GM12892 (cell line): Measurements from ENCODE around the gene ALKBH3. TPM values are rescaled to one million over a fixed set of nuclear protein-coding genes. Genes with fewer than 3 reads are reported as not detected.

ENCODE experiments used
- DNase-seq: peaks from one replicate; pipeline ENCODE4 v3.0.0; 2011; ENCODE audit not compliant: insufficient read length
- FAIRE-seq: peaks from 2 replicates; lab custom pipeline; 2011; peaks lifted over from hg19 to GRCh38; lab: Jason Lieb, UNC
- POLR2A ChIP-seq: IDR thresholded peaks from 2 replicates; pipeline ENCODE4 v1.6.1; 2011; ENCODE audit warnings: low read depth, low read length, control low read depth
- POLR2AphosphoS5 ChIP-seq: IDR thresholded peaks from 2 replicates; pipeline ENCODE4 v1.6.1; 2011; ENCODE audit warnings: low read depth, low read length, control low read depth
- TAF1 ChIP-seq: IDR thresholded peaks from 2 replicates; pipeline ENCODE4 v1.6.1; 2011; ENCODE audit warnings: low read depth, mild to moderate bottlenecking, control low read depth, low read length, borderline replicate concordance
- polyA plus RNA-seq: library from polyadenylated mRNA; unstranded; fragments of >200 nt; gene quantifications from one replicate; pipeline ENCODE4 v1.2.1, GENCODE V29; 2012; ENCODE audit warnings: missing spikeins, inconsistent platforms; ENCODE audit not compliant: missing spikeins

The ALKBH3 gene
- polyA plus RNA-seq = 36.3 TPM

- peak; percentile 99 for FAIRE-seq
Measured at GRCh38 chr11:43880640-43881159, at the start of gene ALKBH3. ALKBH3 (plus strand) TSS chr11:43880831; CDS start chr11:43882653, 1,822 bp downstream.

GRCh38 chr11:43830928-43831440, 49.6 kb upstream of the ALKBH3 start:
- no peak for FAIRE-seq
- TF ChIP-seq TAF1 (no peak), POLR2A (no peak), POLR2AphosphoS5 (no peak)
- DNase-seq = no peak

More at GRCh38 chr11:43880640-43881159, at the start of gene ALKBH3:
- peak; percentile 76 for TF ChIP-seq TAF1
- peak; percentile 76 for TF ChIP-seq POLR2AphosphoS5
- TF ChIP-seq POLR2A = peak; percentile 79
- peak; percentile 64 for DNase-seq

DNA sequence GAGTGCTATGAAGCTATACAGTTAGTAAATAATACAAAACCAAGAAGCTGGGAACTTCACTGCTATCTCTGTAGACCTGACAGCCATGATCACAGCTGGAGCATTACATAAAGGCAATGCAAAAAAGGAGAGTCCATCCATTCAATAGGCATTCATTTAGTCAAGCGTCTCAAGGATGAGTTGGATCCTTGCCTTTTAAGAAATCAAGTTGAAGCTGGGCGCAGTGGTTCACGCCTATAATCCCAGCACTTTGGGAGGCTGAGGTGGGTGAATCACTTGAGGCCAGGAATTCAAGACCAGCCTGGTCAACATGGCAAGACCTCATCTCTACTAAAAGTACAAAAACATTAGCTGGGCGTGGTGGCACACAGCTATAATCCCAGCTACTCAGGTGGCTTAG, 48.1 kb upstream of the ALKBH3 start:
- TF ChIP-seq POLR2A = no peak
- TF ChIP-seq POLR2AphosphoS5 = no peak
- no peak for TF ChIP-seq TAF1
- FAIRE-seq = no peak
- no peak for DNase-seq

DNA sequence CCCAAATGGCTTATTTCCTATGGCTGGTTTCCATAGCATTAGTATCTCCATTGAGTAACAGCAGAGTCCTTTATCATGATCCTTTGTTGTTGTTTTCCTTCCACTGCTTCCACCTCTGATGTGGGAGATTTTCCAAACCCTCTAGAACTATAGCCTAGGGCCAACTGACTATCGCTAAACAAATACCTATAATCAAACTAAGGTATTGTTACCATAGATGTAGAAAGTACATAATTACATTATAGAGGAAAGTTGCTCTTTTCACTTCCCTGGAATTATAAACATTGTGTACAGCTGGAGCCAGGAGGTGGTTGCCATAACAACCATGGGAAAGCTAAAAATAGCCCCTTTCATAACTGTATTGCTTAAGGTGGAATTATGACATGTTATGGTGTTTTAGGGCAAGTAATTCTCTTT, 47.0 kb upstream of the ALKBH3 start:
- TF ChIP-seq TAF1 (no peak), POLR2AphosphoS5 (no peak), POLR2A (no peak)
- DNase-seq (no peak), FAIRE-seq (no peak)

DNA sequence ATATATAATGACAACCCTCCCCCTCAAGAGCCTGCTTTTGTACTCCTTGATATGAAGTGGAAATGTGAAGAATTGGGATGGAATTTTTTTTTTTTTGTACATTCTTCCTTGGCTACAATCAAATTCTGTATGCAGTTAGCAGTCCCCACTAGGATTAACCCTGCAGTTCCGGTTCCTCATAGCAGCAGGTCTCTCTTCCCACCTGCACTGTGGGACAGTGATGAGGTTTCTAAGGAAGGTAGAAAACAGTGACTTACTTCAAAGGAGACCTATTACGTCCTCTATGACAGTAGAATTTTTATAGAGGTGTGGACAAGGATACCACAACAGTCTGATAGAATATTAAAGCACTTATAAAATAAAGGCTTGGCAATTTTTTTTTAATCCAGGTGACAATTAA, 46.3 kb upstream of the ALKBH3 start:
- FAIRE-seq (peak; percentile 38), DNase-seq (no peak)
- TF ChIP-seq POLR2A (no peak), POLR2AphosphoS5 (no peak), TAF1 (no peak)

DNA sequence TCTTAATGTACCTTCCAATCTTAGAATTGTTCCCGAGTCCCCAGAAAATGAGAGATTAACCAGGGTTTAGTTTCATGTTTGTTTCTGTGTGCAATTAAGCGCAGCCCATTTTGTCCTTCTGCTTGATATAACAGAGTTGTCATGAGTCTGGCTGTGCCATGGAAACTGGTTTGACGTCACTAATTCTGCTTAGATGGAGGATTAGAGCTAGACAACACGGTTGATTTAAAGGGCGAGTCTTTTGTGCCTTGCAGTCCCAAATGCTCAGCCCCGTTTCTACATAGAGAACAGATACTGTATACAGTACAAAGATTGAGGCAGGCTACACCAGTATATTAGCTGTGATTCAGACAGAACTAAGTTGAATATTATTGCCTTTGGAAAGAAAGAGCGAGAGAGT, 45.5 kb upstream of the ALKBH3 start:
- DNase-seq (no peak), FAIRE-seq (peak; percentile 81)
- no peak for TF ChIP-seq POLR2A
- no peak for TF ChIP-seq TAF1
- no peak for TF ChIP-seq POLR2AphosphoS5

- peak; percentile 53 for FAIRE-seq
- no peak for TF ChIP-seq POLR2A
- TF ChIP-seq TAF1 = no peak
- TF ChIP-seq POLR2AphosphoS5 = no peak
- no peak for DNase-seq
Measured at GRCh38 chr11:43837879-43838278, 42.8 kb upstream of the ALKBH3 start.

- TF ChIP-seq POLR2AphosphoS5 (no peak), TAF1 (no peak), POLR2A (no peak)
- no peak for DNase-seq
- FAIRE-seq = no peak
Measured at GRCh38 chr11:43842021-43842420, 38.6 kb upstream of the ALKBH3 start.

DNA sequence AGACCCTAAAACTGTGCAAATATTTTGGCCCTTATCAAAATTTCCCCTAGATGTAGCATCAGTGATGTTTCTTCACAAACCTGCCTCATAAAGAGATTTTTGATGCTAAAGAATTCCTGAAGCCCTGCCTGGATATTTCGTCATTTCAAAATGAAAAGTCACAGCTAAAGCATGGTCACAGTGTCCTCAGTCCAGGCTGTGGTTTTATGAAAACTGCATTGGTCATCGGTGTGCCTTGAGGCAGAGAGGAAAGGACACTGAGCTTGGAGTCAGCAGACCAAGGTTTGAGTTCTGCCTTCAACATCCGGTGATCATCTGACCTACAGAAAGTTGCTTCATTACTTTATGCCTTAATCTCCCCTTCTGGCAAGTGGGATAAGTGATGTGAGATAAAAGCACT, 34.8 kb upstream of the ALKBH3 start:
- DNase-seq (no peak), FAIRE-seq (peak; percentile 14)
- TF ChIP-seq POLR2AphosphoS5 (no peak), TAF1 (no peak), POLR2A (no peak)

- TF ChIP-seq TAF1 (no peak), POLR2AphosphoS5 (no peak), POLR2A (no peak)
- FAIRE-seq = peak; percentile 97
- peak; percentile 35 for DNase-seq
Measured at GRCh38 chr11:43852057-43852636, 28.5 kb upstream of the ALKBH3 start.

DNA sequence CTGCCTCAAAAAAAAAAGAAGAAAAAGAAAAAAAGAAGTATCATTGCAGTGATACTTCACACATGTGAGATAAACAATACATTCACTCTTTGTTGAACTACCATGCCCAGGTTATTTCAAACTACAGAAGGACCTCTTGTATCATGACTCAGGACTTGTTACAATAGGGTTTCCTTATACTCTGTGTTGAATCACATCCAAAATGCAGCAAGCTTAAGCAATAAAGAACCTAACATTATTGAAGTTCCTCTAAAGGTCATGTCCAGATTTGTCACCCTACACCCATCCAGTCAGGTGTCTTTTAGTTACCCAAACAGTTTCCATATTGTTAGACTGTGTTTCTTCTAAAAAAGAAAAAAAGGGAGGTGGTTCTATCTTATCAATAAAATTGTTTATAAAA, 26.9 kb upstream of the ALKBH3 start:
- peak; percentile 46 for FAIRE-seq
- no peak for TF ChIP-seq POLR2A
- no peak for TF ChIP-seq TAF1
- TF ChIP-seq POLR2AphosphoS5 = no peak
- DNase-seq = no peak

DNA sequence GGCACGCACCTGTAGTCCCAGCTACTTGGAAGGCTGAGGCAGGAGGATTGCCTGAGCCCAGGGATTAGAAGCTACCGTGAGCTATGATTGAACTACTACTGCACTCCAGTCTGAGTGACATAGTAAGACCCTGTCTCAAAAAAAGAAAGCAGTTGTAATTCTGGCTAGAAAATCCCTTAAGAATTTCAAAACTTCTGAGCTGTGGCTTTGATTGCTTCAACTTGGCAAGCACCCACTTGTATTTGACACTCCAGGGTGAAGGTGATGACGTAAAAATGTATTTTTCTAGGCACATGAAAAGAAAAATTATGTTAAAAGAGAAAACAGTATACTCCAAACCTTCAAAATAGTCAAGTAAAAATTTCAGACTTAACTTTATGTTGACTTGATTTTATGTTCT, 23.6 kb upstream of the ALKBH3 start:
- TF ChIP-seq POLR2AphosphoS5 = no peak
- no peak for TF ChIP-seq POLR2A
- no peak for TF ChIP-seq TAF1
- no peak for FAIRE-seq
- no peak for DNase-seq

GRCh38 chr11:43861141-43861540, 19.5 kb upstream of the ALKBH3 start:
- FAIRE-seq = no peak

DNA sequence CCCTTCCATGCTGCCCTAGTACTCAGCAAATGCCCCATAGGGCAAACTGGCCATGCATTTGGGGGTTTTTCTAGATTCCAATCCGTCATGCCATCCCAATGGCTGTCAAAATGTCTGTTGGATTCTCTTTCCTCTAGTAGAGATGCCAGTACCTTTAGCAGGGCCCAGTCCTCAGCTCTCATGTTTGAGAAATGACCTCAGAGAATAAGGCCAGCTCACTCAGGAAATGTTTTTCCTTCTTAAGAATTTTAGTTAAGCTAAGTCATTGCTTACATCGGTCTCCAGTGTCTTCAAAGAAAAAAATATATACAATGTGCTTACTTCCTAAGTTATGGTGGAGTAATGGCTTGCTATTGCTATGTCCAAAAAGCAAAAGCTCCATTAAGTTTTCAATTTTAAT, 14.1 kb upstream of the ALKBH3 start:
- TF ChIP-seq POLR2AphosphoS5 = no peak
- TF ChIP-seq POLR2A = no peak
- no peak for TF ChIP-seq TAF1
- FAIRE-seq = no peak
- DNase-seq = no peak

More at GRCh38 chr11:43861141-43861540, 19.5 kb upstream of the ALKBH3 start:
- DNase-seq = no peak
- no peak for TF ChIP-seq POLR2AphosphoS5
- TF ChIP-seq TAF1 = no peak
- no peak for TF ChIP-seq POLR2A

DNA sequence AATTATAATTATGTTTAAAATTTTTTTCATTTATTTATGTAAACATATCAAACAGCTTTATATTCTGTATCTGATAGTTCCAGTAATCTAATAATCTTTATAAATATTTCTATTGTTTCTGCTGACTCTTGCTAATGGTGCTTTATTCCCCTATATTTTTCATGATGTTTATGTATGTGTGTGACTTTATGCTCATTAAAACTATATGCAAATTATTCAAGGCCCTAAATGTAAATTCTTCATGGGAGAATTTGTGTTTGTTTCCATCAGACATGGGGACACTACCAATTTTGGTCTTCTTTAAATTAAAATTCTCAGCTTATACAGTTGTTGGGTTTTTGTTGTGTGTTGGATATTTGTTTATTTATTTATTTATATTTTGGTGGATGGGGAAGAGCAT, 13.7 kb upstream of the ALKBH3 start:
- DNase-seq (no peak), FAIRE-seq (no peak)
- no peak for TF ChIP-seq TAF1
